ENCODE data around the gene RRP12. TPM values are rescaled to one million over a fixed set of nuclear protein-coding genes. Genes with fewer than 3 reads are reported as not detected.

The RRP12 gene
- total RNA-seq, 2 donors from 2014 or later: 17.7 to 29.3 TPM

GRCh38 chr10:97356918-97357317 is 44.2 kb downstream of the RRP12 start:
- Histone ChIP-seq H3K4me1 (ENCODE audit: control insufficient read depth in 1 of 2, low read depth in 2 of 2) (no peaks in the 10 kb centered on the region), H3K4me3 (no peak overlapping the region), H3K9me3 (no peaks in the 10 kb centered on the region), H3K27me3 (replicated peaks; ENCODE audit: insufficient read depth) (no peaks in the 10 kb centered on the region), H3K27ac (no peak overlapping the region), H3K36me3 (peaks cover 9% of the 10 kb centered on the region)
- ATAC-seq (ENCODE audit: insufficient number of reproducible peaks, low FRiP score, low read depth) (no peak), DNase-seq (ENCODE audit: low spot score) (no peak)
- TF ChIP-seq CTCF (IDR thresholded peaks at IDR 0.05): no peak

- ATAC-seq (ENCODE audit: insufficient number of reproducible peaks, low FRiP score, low read depth): no peak
- Histone ChIP-seq H3K4me1 (ENCODE audit: control insufficient read depth in 1 of 2, low read depth in 2 of 2) (no peaks in the 10 kb centered on the region), H3K4me3 (no peak overlapping the region), H3K27ac (no peak overlapping the region), H3K36me3 (peaks cover 9% of the 10 kb centered on the region), H3K27me3 (replicated peaks; ENCODE audit: insufficient read depth) (no peaks in the 10 kb centered on the region), H3K9me3 (no peaks in the 10 kb centered on the region)
- no peak for TF ChIP-seq CTCF (IDR thresholded peaks at IDR 0.05)
- no peak for DNase-seq (ENCODE audit: low spot score)
Observed at GRCh38 chr10:97356318-97356914, 44.7 kb downstream of the RRP12 start.

GRCh38 chr10:97355571-97355975 is 45.6 kb downstream of the RRP12 start:
- Histone ChIP-seq H3K9me3 (no peaks in the 10 kb centered on the region), H3K27me3 (replicated peaks; ENCODE audit: insufficient read depth) (no peaks in the 10 kb centered on the region), H3K4me3 (no peak overlapping the region), H3K36me3 (peaks cover 9% of the 10 kb centered on the region), H3K27ac (no peak overlapping the region), H3K4me1 (ENCODE audit: control insufficient read depth in 1 of 2, low read depth in 2 of 2) (no peaks in the 10 kb centered on the region)
- TF ChIP-seq CTCF (IDR thresholded peaks at IDR 0.05): peak; percentile 29
- no peak for DNase-seq (ENCODE audit: low spot score)
- ATAC-seq (ENCODE audit: insufficient number of reproducible peaks, low FRiP score, low read depth): no peak

- Histone ChIP-seq H3K4me1 (ENCODE audit: control insufficient read depth in 1 of 2, low read depth in 2 of 2) (no peaks in the 10 kb centered on the region), H3K27me3 (replicated peaks; ENCODE audit: insufficient read depth) (no peaks in the 10 kb centered on the region), H3K36me3 (no peaks in the 10 kb centered on the region), H3K9me3 (no peaks in the 10 kb centered on the region), H3K27ac (no peak overlapping the region), H3K4me3 (no peak overlapping the region)
- ATAC-seq (ENCODE audit: insufficient number of reproducible peaks, low FRiP score, low read depth) (no peak), DNase-seq (ENCODE audit: low spot score) (no peak)
- no peak for TF ChIP-seq CTCF (IDR thresholded peaks at IDR 0.05)
Observed at GRCh38 chr10:97353945-97354344, 47.2 kb downstream of the RRP12 start.

- TF ChIP-seq CTCF (IDR thresholded peaks at IDR 0.05): no peak
- Histone ChIP-seq H3K36me3 (no peaks in the 10 kb centered on the region), H3K4me3 (no peak overlapping the region), H3K9me3 (no peaks in the 10 kb centered on the region), H3K4me1 (ENCODE audit: control insufficient read depth in 1 of 2, low read depth in 2 of 2) (no peaks in the 10 kb centered on the region), H3K27ac (no peak overlapping the region), H3K27me3 (replicated peaks; ENCODE audit: insufficient read depth) (no peaks in the 10 kb centered on the region)
- no peak for DNase-seq (ENCODE audit: low spot score)
- ATAC-seq (ENCODE audit: insufficient number of reproducible peaks, low FRiP score, low read depth): no peak
Observed at GRCh38 chr10:97349752-97350513, 51.2 kb downstream of the RRP12 start.
